CD4-positive, alpha-beta T cell treated with Interleukin-6 for 4 hours (primary cell): Measurements from ENCODE around the gene OR7D4.
"Not testable (repeated sequence)": the region's sequence is repeated elsewhere in the genome, so short reads cannot be mapped to it uniquely, and the experiment has no call there.

Experiments
- DNase-seq: peaks from one replicate; pipeline ENCODE4 v3.0.0-alpha.2; 2020; ENCODE audit warnings: mixed read lengths

The OR7D4 gene

DNA sequence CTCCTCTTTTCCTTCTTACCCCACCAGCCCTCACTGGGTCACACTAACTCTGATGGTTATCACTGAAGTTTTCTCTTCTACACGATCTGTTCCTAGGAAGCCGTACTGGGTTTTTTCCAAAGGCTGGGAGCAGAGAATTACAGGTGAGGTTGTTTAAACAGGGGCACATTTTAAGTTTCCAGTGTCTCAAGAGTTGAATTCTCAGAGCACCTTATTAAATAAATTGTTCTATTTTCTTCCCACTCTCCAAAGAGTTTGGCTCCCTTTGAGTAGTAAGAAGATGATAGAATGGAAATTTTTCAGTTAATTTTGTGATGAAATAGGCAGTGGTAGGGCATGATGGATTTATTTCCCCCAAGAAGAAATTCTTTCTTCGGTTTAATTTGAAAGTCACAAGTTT lies at the start of gene OR7D4:
OR7D4 (minus strand) TSS at position 101 of the 400 bp plus-strand sequence. CDS start 4,752 bp downstream, outside the sequence.
- no peak for DNase-seq

GRCh38 chr19:9251236-9251635 lies 31.8 kb upstream of the OR7D4 start:
- DNase-seq = no peak

GRCh38 chr19:9250630-9251029 lies 31.2 kb upstream of the OR7D4 start, which contains the start of gene OR7E24:
OR7E24 (plus strand) TSS chr19:9250930; CDS start chr19:9251044, 114 bp downstream.
- DNase-seq = no peak

GRCh38 chr19:9205501-9206113 lies 13.8 kb downstream of the OR7D4 start:
- peak; percentile 68 for DNase-seq

DNA sequence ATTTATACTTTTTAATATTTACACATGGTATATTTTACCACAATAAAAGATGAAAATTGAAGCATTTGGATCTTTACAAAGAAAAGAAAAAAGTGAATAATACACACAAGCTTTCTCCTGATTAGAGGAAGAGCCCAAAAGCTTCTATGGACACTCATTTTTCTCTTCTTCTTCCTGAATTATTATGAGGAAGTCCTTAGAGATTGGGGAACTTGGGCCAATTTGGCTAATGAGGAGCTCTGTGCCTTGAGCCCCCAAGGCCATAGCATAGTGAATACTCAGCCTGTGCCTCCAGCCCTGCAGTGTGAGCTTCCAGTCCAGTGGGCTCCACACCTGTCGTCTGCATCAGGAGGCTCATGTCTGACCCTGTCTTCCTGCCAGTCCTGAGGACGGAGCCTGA lies 21.3 kb downstream of the OR7D4 start:
- not testable (repeated sequence) for DNase-seq

DNA sequence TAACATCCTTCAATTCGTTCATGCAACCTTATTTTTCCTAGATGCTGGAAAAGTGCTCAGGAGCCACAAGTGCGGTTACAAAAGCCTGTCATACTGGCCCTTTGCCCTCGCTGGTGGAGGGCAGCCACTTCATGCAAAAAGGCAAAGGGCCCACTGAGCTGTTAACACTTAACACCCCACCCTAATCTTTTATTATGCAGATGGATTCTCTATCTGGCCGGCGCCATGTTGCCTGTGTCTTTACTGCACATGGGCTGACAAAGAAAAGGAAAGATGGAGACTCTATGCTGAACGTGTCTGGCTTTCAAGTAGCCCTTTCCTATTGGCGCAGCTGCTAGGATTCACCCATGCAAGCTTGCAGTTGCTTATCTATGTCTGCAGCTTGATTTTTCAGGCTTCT lies 29.9 kb downstream of the OR7D4 start:
- DNase-seq = no peak

- DNase-seq = no peak
These were observed 32.2 kb downstream of the OR7D4 start for GRCh38 chr19:9187191-9187590.

- no peak for DNase-seq
These were observed 36.4 kb downstream of the OR7D4 start for GRCh38 chr19:9183000-9183399.

- DNase-seq = no peak
These were observed 40.5 kb downstream of the OR7D4 start, which contains the start of gene OR7D2 for GRCh38 chr19:9178901-9179300. OR7D2 (plus strand) TSS chr19:9178979; CDS start chr19:9185782, 6,803 bp downstream.

DNA sequence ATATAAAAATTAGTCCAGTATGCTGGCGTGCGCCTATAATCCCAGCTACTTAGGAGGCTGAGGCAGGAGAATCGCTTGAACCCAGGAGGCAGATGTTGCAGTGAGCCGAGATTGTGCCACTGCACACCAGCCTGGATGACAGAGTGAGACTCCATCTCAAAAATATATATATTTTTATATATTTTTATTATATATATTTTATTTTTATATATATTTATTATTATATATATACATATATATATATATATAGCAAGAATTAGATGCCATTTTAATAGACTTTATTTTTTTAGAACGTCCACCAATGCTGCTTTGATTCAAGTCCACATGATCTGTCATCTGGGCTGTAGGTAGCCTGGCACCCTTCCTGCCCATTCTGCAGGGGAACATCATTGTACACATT lies 44.1 kb downstream of the OR7D4 start:
- DNase-seq = no peak

DNA sequence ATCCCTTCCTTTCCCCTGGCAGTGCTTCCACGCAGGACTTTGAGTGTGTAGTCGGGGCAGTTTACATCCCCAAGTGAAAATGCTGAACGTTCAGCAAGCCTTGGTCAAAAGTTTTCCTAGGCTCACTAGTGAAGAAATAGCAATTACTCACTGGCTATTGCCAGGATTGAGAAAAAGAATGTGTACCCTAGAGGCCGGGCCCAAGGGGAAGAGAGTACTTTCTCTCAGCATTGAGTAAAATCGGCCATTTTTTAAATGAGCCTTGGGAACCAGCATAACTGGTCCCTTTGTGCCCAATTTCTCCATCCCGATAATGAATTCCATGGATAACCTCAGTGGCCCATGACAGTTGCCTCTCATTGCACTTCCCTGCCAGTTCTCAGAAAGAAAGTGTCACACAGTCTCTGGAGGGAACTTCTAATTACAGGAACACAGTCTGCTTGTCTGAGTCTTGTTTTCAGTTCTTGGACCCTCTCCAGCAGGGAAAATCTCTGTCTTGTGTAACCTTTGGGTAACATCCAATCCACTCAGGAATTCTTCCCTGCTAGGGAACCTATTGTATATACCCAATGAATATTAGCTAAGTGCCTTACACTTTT lies 47.9 kb downstream of the OR7D4 start:
- DNase-seq = no peak

GRCh38 chr19:9166846-9167245 lies 52.5 kb downstream of the OR7D4 start:
- DNase-seq = no peak

DNA sequence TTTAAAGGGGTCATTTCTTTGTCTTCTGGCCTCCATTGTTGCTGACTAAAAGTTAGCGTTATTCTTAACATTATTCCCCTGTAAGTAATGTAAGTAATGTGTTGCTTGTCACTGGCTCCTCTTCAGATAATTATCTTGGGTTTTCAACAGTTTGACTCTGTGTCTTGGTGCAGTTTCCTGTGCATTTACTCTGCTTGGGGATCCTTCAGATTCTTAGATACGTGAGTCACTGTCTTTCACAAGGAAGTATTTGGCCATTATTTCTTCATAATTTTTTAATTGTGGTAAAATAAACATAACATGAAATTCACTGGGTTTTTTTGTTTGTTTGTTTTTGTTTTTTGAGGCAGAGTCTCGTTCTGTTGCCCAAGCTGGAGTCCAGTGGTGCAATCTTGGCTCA lies 54.1 kb downstream of the OR7D4 start:
- no peak for DNase-seq

DNA sequence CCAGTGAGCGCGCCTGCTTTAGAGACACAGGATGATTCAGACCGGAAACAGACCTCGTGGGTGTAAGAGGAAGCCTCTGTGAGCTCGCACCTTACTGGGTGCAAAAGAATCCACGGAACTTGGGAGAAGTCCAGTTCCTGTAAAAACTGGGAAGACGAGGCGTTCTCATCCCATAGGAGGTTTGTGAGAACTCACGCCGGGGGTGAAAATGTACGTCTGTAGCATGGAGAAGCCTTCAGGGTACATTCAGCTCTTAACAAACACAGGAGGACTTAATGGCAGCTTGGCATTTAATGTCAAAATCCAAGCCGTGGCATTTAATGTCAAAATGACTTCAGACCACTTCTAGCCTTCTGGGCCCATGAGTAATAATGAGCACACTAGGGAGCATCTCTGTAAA lies 58.0 kb downstream of the OR7D4 start:
- DNase-seq = no peak
